ENCODE data around the gene GRID1.

DNA sequence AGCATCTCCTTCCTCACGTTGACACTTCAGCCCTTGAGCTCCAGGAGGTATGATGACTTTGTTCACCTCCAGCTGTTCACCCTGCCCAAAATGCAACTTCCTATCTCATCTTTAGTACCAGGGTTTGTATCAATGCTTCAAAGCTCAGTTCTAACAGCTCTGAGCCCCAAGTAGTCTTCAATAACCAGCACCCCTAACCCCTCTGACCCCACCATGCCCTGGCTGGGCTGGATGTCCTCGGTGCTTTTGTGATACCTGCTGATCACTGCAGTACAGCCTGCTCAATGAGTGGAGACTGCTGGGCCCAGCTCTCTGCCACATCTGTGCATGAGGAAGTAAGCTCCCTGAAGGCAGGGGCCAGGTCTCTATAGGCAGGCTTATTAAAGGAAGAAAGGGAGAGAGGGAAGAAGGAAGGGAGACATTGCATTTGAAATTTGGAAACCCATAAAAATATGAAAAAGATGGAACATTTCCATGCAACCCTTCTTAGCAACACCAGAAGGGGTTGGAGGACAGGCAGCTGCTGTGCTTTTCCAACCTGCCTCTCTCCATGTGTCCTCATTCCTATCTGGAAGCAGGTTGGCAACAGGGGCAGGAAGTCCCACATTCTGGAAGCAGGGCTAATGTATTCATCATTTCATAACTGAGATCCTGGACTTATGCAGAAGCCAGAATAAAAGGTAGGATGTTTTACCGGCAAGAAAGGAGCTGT is 756.1 kb downstream of the GRID1 start:
- TF ChIP-seq, protein P1, sequence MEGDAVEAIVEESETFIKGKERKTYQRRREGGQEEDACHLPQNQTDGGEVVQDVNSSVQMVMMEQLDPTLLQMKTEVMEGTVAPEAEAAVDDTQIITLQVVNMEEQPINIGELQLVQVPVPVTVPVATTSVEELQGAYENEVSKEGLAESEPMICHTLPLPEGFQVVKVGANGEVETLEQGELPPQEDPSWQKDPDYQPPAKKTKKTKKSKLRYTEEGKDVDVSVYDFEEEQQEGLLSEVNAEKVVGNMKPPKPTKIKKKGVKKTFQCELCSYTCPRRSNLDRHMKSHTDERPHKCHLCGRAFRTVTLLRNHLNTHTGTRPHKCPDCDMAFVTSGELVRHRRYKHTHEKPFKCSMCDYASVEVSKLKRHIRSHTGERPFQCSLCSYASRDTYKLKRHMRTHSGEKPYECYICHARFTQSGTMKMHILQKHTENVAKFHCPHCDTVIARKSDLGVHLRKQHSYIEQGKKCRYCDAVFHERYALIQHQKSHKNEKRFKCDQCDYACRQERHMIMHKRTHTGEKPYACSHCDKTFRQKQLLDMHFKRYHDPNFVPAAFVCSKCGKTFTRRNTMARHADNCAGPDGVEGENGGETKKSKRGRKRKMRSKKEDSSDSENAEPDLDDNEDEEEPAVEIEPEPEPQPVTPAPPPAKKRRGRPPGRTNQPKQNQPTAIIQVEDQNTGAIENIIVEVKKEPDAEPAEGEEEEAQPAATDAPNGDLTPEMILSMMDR (IDR thresholded peaks at IDR 0.05): no peak
- no peak for TF ChIP-seq POLR2AphosphoS5 (IDR thresholded peaks at IDR 0.05; ENCODE audit: insufficient read depth in 1 of 2, low read depth in 1 of 2)
